Measurements from ENCODE around the gene MYEOV. TPM values are rescaled to one million over a fixed set of nuclear protein-coding genes. Genes with fewer than 3 reads are reported as not detected.

The MYEOV gene
- total RNA-seq, 1 experiment from 2014 or later, result 0.22 TPM

DNA sequence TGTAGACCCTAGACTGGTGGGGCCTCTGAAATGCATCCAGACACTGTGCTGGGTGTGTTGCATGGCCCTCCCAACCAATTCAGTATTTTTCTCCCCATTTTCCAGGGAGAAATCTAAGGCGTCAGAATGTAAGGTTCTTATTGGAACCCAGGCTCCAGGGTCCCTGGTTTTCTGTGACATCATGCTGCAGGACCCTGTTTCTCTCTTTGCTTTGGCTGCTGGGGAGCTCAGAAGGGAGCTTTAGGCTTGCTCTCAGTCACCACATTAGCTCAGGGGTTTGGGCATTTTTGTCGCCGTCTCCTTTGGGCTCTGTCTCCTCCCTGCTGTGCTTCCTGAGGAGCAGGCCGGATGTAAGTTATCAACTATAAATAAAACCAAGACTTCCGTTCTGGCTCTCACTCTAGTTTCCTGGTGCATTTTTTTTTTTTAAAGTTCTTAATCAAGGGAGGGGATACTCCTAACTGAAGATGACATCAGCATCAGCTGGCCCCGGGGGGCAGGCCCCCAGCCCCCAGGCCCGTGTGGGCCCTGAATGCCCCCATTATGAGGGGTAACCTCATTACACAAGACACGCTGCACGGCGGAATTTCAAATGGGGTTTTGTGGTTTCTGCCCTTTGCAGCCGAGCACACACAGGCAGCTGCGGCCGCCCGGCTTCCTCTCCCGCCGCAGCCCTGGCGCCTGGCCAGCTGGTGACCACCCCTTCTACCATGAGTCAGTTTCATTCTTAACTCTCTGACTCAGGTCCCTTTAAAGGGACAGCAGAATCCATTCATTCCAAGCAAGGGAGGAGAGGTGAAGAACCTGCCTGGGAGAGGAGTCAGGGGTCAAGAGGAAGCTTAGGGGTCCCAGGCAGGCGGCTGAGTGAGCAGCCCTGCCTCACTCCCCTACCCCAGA, 3.2 kb downstream of the MYEOV start:
- TF ChIP-seq, protein P1, sequence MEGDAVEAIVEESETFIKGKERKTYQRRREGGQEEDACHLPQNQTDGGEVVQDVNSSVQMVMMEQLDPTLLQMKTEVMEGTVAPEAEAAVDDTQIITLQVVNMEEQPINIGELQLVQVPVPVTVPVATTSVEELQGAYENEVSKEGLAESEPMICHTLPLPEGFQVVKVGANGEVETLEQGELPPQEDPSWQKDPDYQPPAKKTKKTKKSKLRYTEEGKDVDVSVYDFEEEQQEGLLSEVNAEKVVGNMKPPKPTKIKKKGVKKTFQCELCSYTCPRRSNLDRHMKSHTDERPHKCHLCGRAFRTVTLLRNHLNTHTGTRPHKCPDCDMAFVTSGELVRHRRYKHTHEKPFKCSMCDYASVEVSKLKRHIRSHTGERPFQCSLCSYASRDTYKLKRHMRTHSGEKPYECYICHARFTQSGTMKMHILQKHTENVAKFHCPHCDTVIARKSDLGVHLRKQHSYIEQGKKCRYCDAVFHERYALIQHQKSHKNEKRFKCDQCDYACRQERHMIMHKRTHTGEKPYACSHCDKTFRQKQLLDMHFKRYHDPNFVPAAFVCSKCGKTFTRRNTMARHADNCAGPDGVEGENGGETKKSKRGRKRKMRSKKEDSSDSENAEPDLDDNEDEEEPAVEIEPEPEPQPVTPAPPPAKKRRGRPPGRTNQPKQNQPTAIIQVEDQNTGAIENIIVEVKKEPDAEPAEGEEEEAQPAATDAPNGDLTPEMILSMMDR (conservative IDR thresholded peaks at IDR 0.05), result no peak
- Histone ChIP-seq H3K9ac (ENCODE audit: extremely low read depth, insufficient read length, low read length) (no peak overlapping the region), H2BK15ac (ENCODE audit: low read depth, low read length) (no peak overlapping the region), H3K23ac (ENCODE audit: insufficient read length, low read depth, low read length) (no peak overlapping the region), H2BK120ac (ENCODE audit: low read depth, low read length, poor library complexity, severe bottlenecking) (no peak overlapping the region), H3K79me2 (ENCODE audit: insufficient read depth, low read length) (no peaks in the 10 kb centered on the region), H3K23me2 (ENCODE audit: insufficient read length, low read depth, low read length, poor library complexity, severe bottlenecking) (no peaks in the 10 kb centered on the region), H4K8ac (replicated peaks; ENCODE audit: insufficient read length, low read depth, low read length) (no peak overlapping the region), H3K27me3 (ENCODE audit: insufficient read depth, low read length) (no peaks in the 10 kb centered on the region), H2BK20ac (ENCODE audit: low read depth, low read length, poor library complexity, severe bottlenecking) (no peak overlapping the region), H3K56ac (ENCODE audit: insufficient read length, low read depth, low read length) (no peak overlapping the region), H3K4ac (ENCODE audit: low read depth, low read length) (no peak overlapping the region), H4K20me1 (ENCODE audit: control insufficient read depth, insufficient read depth, insufficient read length) (peaks cover 2% of the 10 kb centered on the region), H2BK5ac (ENCODE audit: insufficient read length, low read length) (no peak overlapping the region), H3K4me1 (ENCODE audit: insufficient read depth, low read length) (peaks cover 3% of the 10 kb centered on the region; the same call in 1 of the 2 replicates), H3K27ac (ENCODE audit: insufficient read length, low read depth, low read length) (no peak overlapping the region), H3K79me1 (ENCODE audit: insufficient read depth, low read depth, low read length, poor library complexity, severe bottlenecking) (no peaks in the 10 kb centered on the region), H2AFZ (ENCODE audit: low read length) (no peak overlapping the region), H2BK12ac (ENCODE audit: insufficient read length, low read depth, low read length) (no peak overlapping the region), H4K91ac (ENCODE audit: insufficient read length, low read depth, low read length) (no peak overlapping the region), H3K18ac (ENCODE audit: insufficient read length, low read depth, low read length) (no peak overlapping the region), H3K4me2 (ENCODE audit: insufficient read depth, insufficient read length, low read length) (no peak overlapping the region), H4K5ac (ENCODE audit: insufficient read length, low read depth, low read length) (no peak overlapping the region), H2AK5ac (ENCODE audit: insufficient read length, low read length) (no peak overlapping the region), H3K14ac (ENCODE audit: insufficient read depth, low read length) (no peak overlapping the region), H3T11ph (ENCODE audit: low read length) (no peak overlapping the region), H3K9me3 (ENCODE audit: control insufficient read depth, low read depth, low read length) (no peaks in the 10 kb centered on the region)
- peaks cover 8% of the 10 kb centered on the region for H3K27me3 Mint-ChIP-seq (ENCODE audit: low read depth)
- no peaks in the 10 kb centered on the region for H3K9me3 Mint-ChIP-seq
- H3K36me3 Mint-ChIP-seq (ENCODE audit: insufficient read depth in 1 of 3, low read depth in 3 of 3), result no peaks in the 10 kb centered on the region; a peak in 1 of 7 replicates
- no peak overlapping the region for H3K27ac Mint-ChIP-seq
- no peak for DNase-seq
- no CpG with 5 or more reads among the region's 18 CpGs for WGBS (ENCODE audit: extremely low coverage, insufficient read length, low lambda C conversion rate)
- H3K4me1 Mint-ChIP-seq, result peaks cover 17 to 19% of the 10 kb centered on the region in 2 experiments
- no peak overlapping the region for H3K4me3 Mint-ChIP-seq

All from H9 (cell line).